Effector CD8-positive, alpha-beta T cell (primary cell): ENCODE results near the gene CNOT6L.
A peak's percentile ranks its signal among the peaks of the same experiment; 100 is the strongest.
"Not testable (repeated sequence)": the region's sequence is repeated elsewhere in the genome, so short reads cannot be mapped to it uniquely, and the experiment has no call there.

Source experiments
- DNase-seq: peaks from one replicate; lab custom pipeline; 2025; lab: John Stamatoyannopoulos, UW
- total RNA-seq, 4 experiments: gene quantifications; one replicate each; lab custom pipeline; 2026; lab: John Stamatoyannopoulos, UW

CNOT6L gene
- total RNA-seq, result 219 to 392 (median 342) reads per million in 4 experiments

GRCh38 chr4:77818602-77819403 is at the start of gene CNOT6L:
TSS of gene CNOT6L (minus strand) at chr4:77819368. CDS start at chr4:77819308, 60 bp downstream.
- peak; percentile 55 for DNase-seq

- DNase-seq, result no peak
These were observed 46.1 kb upstream of the CNOT6L start for GRCh38 chr4:77865259-77865658.

- not testable (repeated sequence) for DNase-seq
These were observed 44.2 kb upstream of the CNOT6L start for GRCh38 chr4:77863341-77863740.

GRCh38 chr4:77862478-77863216 is 43.5 kb upstream of the CNOT6L start, which contains the start of gene MRPL1:
TSS of gene MRPL1 (plus strand) at chr4:77862830. CDS start at chr4:77862849, 19 bp downstream.
- DNase-seq, result peak; percentile 76

DNA sequence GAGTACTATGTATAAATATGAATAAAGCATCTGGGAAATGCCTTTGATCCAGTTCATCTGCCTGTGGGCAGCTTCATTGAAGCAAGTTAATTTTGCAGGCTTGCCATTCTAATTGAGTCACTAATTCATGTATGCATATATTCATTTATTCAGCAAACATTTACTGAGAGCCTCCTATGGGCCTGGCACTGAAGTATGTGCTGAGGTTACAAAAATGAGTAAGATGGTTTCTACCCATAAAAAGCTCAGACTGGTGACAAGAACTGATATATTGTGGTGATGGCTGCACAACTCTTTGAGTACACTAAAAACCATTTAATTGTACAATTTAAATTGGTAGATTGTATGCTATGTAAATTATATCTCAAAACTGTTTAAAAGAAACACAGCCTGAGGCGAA is 42.3 kb upstream of the CNOT6L start:
- DNase-seq, result no peak

DNA sequence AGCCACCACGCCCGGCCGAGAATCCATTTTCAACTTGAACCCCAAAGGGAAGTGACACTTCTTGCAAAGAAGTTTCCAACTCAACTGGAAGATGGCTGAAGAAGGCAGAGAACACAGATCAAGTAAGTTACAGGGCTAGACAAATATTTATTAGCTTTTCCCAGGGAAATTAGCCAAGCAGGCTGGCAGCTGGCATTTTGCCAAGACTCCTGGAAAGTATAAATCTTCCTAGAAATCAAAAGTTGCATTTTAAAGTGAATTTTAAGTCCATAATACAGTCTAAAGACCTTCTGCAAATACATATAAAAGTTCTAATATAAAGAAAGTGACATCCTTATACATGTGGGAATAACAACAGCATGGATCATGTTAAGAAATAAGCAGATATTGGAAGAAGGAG is 40.1 kb upstream of the CNOT6L start:
- DNase-seq, result no peak

GRCh38 chr4:77856152-77856551 is 37.0 kb upstream of the CNOT6L start:
- DNase-seq, result no peak

- DNase-seq, result no peak
These were observed 35.4 kb upstream of the CNOT6L start for GRCh38 chr4:77854431-77855111.

DNA sequence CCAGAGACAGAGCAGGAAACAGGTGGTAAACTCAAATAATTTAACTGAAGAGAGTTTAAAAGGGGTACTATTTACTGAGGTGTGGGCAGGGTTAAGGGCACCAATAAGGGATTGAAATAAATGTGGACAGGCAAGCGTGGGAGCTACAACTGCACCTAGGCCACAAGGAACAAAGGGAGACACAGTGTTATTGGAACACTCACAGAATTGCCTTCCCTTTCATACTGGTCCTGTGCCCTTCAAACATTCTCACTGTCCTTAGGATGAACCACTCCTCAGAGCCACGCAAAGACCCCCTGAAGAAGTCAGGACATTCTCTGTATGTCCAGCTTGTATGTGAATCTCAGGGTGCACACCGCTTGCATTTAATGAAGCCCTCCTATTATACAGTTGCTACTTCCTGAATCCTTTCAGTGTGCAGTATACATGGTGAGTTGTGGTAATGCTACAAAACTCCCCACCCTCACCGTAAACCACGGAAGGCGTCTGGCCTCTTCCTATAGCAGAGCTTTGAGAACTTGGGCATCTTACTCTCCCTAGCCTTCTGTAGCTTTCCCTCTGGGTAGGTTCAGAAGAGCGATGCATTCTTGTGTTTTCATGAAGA is 33.8 kb upstream of the CNOT6L start:
- DNase-seq, result peak; percentile 47

DNA sequence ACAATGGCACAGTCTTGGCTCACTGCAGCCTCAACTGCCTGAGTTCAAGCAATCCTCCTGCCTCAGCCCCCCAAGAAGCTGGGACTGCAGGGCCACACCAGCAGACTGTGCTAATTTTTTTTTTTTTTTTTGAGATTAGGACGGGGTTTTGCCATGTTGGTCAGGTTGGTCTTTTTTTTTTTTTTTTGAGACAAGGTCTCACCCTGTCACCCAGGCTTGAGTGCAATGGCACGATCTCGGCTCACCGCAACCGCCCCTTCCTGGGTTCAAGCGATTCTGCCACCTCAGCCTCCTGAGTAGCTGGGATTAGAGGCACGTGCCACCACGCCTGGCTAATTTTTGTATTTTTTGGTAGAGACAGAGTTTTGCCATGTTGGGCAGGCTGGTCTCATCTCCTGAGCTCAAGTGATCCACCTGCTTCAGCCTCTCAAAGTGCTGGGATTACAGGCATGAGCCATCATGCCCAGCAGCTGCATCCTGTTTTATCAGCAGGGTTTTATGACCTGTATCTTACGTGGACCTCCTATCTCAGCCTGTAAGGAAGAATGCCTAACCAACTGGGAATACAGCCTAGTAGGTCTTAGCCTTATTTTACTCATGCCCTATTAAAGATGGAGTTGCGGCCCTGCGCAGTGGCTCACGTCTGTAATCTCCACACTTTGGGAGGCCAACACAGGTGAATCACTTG is 30.3 kb upstream of the CNOT6L start:
- DNase-seq, result no peak

- DNase-seq, result no peak
These were observed 29.3 kb upstream of the CNOT6L start for GRCh38 chr4:77848508-77848907.

DNA sequence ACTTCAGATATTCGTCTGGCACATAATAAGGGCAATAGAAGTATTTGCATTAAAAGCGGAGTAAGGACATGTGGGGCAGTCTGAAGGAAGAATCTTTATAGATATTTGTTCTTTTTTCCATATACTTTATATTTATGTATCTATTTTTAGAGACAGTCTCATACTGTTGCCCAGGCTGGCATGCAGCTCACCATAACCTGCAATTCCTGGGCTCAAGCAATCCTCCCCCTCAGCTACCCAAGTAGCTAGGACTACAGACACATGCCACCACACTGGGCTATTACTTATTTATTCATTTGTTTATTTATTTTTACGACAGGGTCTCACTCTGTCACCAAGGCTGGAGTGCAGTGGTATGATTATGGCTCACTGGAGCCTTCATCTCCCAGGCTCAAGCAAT is 26.8 kb upstream of the CNOT6L start:
- no peak for DNase-seq

DNA sequence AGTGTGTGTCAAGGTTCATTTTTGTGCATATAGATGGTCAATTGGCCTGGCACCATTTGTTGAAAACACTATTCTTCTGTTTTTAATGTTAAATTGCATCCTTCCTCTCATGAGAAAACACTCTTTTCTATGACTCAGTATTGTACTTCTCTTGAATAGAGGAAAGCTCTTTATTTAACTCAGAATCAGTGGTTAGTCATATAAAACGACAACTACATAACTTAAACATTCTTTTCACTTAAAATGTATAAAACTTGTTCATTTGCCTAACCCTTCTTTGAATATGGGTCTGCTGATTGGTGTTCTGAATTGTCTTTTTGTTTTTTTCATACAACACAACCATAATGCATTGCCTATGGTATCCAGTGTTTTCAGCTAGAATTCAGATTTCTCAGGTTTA is 26.2 kb upstream of the CNOT6L start:
- no peak for DNase-seq

DNA sequence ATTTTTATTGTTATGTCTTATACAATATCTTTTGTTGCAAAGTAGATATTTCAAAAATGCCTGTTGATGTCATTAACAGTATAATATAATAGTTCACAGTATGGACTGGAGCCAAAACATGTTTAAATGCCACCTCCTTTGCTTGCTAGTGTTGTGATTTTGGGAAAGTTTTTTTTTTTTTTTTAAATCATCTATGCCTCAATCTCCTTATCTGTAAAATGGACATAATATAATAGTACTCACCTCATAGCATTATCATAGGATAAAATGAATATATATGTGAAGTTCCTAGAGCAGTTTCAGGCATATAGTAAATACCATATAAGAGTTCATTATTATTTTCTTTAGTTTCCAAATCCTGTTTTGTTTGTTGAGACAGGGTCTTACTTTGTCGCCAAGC is 25.2 kb upstream of the CNOT6L start:
- DNase-seq, result no peak

DNA sequence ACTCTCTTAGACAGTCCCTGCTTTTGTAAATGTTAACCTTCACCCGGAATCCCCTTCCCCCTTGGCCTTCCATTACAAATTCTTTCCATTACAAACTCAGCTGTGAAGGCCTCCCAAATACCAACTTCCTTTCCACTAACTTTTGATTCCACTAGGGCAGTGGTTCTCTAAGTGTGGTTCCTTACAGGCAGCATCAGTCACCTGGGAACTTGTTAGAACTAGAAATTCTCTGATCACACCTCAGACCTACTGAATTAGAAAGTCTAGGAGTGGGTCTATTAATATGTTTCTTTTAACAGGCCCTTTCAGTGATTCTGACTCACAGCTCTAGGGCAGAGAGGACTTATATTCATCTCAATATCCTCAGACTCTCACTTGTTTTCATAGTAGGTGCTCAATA is 24.5 kb upstream of the CNOT6L start:
- DNase-seq, result no peak

GRCh38 chr4:77834403-77834802 is 15.2 kb upstream of the CNOT6L start:
- no peak for DNase-seq

GRCh38 chr4:77833126-77833724 is 14.1 kb upstream of the CNOT6L start:
- DNase-seq, result no peak

DNA sequence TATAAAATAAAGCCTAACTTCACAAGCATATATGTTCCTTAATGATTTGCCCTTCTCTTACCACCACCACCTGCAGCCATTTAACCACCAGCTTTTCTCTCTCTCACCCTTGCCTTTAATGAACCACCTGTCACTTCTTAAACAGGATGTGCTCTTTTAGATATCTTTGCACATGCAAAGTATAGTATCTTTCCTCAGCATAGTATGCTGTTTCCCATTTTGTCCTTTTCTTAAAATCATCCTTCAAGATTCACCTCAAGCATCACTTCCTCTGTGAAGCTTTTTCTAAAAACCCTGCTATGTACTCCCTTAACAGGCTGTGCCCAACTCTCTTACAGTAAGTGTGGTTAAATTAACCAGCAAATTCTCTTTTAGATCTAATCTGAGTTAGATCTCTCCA is 8.2 kb upstream of the CNOT6L start:
- no peak for DNase-seq

DNA sequence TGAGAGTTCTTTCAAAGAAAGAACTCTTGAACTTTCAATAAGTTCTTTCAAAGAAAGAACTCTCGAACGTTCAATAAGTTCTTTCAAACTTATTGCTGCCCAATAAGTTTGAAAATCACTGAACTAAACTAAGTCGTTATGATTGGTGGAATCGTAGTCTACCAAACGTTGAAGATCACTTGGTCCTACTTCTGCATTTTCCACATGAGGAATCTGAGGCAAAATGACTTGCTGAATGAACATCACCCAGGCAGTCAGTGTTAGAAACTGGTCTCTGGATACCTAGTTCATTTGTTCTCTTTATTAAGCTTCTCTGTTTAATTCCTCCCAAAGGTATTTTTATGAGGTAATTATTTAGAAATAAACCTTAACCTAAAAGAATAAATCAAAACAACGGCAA is 7.1 kb upstream of the CNOT6L start:
- DNase-seq, result no peak

GRCh38 chr4:77821775-77822174 is 2.6 kb upstream of the CNOT6L start:
- peak; percentile 4 for DNase-seq
